GM21619 (cell line): ENCODE measurements around the gene LILRB5.
"Not testable (repeated sequence)": the region's sequence is repeated elsewhere in the genome, so short reads cannot be mapped to it uniquely, and the experiment has no call there.

Experiments used
- ATAC-seq: cut with Tn5 transposase; IDR thresholded peaks from one replicate; pipeline ENCODE4 v1.9.1; 2021; ENCODE audit not compliant: unreplicated experiment

LILRB5 gene

GRCh38 chr19:54257116-54257480, at the start of gene LILRB5:
TSS of gene LILRB5 (minus strand) at chr19:54257273. CDS start at chr19:54257193, 80 bp downstream.
- ATAC-seq: no peak

GRCh38 chr19:54305141-54305540, 48.1 kb upstream of the LILRB5 start:
- ATAC-seq: no peak

DNA sequence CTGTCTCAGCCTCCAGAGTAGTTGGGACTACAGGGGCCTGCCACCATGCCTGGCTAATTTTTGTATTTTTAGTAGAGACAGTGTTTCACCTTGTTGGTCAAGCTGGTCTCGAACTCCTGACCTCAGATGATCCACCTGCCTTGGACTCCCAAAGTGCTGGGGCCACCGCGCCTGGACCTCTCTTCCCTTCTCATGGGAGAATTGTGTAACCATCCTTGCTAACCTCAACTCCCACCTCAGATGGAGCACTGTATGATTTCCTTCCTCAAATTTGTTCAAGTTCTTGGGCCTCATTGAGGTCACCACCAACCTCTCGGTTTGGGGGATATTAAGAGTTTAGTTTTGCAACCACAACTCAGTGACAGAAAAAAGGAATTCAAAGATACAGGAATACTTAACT, 45.2 kb upstream of the LILRB5 start:
- ATAC-seq: no peak

- ATAC-seq: no peak
These were observed 42.4 kb upstream of the LILRB5 start for GRCh38 chr19:54299515-54299914.

DNA sequence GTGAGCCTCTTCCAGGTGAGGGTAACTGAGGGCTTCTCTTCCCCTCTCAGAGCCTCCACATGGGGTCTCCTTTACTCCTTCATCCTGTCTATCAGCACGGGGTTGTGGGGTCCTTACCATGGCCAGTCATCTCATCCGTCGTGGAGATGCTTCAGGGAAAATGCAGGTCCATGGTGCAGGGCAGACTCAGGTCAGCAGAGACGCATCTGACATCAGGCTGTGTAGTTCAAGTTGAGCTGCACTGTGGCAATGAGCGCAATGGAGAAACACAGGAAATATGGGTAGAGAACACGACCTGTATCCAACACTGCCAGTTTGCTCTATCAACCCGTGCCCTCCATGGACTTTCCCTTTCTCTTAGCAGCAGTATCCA, 42.0 kb upstream of the LILRB5 start:
- ATAC-seq: no peak

DNA sequence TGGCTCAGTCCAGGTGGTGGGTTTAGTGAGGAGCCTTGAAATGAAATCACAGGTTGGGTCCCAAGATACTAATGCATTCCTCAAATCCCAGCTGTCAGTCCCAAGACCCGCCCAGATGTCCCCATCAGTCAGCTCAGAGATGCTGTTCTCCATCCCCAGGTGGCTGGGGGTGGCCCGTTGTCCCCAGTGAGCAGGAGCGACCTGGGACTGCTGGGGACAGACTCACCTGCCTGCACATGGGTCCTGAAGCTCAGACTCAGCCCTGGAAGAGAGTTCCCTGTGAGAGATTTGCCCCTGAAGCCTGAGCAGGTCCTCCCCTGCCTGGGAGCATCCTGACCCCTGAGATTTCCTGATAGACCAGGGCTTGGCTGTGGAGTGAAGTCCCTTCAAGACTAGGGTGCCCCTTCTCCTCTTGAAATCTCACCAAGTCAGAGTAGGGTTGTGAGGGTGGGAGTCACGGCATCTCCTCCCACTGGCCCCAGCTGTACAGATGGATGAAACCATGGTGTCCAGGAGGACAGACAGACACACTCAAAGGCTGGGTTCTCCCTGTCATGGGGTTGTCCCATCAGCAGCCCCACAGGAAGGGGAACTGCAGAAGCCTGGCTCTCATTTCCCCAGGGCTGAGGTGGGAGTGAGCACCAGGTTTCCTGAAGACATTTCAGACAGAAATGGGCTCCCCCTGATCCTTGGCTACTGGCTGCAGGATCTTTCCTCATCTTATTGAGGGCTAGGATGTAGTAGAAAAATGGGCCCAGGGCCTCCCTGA, 41.5 kb upstream of the LILRB5 start:
- no peak for ATAC-seq

DNA sequence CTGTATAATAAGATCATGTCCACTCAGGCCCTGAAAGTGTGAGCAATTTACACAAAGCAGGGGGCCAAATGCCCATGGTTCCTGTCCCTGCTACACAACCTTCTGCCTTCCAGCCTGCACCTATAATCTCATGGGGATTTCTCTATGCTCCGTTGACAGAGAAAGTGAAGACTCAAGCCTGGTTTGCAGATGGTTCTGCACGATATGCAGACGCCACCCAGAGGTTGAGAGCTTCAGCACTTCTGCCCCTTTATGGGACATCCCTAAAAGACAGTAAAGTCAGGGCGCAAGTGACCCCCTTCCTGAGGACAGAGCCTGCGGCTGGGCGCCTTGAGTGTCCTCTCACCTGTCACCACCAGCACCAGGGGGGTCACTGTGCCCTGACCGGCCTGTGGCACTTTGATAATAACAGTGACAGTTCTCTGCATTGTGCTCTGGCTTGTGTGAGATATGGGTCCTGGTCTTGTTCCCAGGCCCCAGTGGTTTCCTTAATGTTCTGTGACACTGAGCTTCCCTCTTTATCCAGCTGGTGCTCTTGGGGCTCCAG, 40.8 kb upstream of the LILRB5 start:
- ATAC-seq: no peak

DNA sequence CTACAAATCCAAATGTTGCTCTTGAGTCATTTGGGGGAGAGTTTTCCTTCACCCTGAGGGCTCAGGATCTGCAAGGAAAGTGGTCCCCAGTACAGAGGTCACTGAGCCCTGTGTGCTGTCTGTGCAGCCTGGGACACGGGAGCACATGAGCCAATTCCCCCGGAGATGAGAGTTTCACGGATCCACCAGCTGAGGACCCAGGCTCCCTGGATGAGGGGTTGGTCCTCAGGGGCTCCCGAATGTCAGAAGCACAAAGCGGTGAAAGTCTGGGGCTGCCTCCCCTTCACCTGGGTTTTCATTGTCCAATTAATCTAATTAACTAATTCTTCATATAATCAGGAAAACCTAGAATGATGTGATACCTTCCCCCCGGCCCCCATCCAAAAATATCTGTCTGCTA, 37.5 kb upstream of the LILRB5 start:
- ATAC-seq: no peak

GRCh38 chr19:54289160-54289559, 32.1 kb upstream of the LILRB5 start:
- not testable (repeated sequence) for ATAC-seq

GRCh38 chr19:54287456-54287855, 30.4 kb upstream of the LILRB5 start:
- ATAC-seq: no peak

DNA sequence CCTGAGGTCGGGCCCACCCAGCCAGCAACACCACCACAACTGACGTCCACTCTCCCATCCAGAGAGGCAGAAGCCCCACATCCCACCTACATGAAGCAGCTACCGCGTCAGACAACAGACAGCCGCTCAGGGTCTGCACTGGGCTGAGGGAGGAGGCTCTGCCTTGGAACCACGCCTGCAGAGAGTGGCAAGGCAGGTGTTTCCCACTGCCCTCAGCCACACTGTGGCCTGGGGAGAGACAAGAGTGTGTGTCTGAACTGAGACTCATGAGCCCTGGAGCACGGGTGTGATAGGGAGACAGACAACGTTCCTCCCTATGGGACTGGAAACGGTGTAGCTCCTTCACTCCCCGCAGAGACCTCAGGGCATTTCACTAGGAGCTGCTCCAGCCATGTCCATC, 29.2 kb upstream of the LILRB5 start:
- ATAC-seq: not testable (repeated sequence)

DNA sequence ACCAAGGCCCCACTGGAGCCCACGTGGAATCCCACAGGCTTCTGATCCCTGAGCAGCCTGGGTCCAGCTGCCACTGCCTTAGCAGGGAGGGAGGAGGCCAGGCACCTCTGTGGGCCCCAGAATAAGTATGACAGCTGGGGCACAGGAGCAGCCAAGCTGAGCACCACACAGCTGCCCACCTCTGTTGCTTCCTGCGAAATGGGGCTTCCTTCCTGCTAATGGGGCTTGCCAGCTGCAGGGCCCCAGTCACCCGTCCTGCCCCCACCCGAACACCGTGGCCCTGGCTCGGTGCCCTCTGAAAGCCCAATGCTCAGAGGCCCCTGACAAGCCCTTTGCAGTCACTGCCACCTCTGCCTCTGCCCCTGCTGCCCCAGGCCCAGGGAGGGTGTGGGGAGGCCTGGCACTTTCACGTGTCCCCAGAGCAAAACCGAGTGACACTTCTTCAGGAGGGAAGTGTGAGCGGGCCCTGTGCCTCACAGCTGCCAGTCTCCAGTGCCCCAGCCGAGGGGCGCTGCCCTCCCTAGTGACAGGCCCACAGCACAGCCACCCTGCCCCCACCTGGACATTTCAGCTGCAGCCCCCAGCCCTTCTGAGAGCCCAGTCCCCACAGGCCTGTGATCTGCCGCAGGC, 28.5 kb upstream of the LILRB5 start:
- ATAC-seq: not testable (repeated sequence)

DNA sequence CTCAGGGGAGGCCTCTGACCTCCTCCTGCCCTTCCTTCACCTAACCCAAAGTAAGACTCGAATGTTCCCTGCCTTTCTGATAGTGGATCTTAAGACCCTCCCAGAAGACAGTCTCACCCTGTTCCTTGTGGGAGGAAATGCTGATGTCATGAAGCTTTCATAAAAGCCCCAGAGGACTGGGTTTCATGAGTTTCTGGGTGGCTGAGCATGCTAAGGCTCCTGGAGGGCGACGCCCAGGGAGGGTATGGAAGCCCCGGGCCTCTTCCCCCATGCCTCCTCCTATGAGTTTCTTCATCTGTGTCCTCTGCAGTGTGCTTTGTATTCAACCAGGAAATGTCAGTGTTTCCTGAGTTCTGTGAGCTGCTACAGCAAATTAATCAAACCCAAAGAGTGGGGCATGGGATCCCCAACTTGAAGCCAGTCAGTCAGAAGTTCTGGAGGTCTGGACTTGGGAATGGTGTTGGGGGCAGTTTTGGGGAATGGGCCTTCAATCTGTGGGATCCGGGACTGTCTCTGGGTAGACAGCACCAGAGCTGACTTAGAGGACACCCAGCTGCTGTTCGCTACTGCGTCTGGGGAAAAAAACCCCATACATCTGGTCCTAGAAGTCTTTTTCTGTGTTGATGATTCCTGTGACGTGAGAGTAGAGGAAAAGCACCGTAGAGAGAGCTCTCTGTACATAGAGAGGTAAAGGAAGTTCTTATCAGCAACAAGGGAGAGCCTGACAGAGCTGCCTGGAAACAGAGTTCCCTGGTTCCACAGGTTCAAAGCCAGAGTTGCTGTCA, 25.8 kb upstream of the LILRB5 start:
- no peak for ATAC-seq

GRCh38 chr19:54281729-54282075, 24.6 kb upstream of the LILRB5 start:
- ATAC-seq: not testable (repeated sequence)

- ATAC-seq: no peak
These were observed 24.1 kb upstream of the LILRB5 start, which contains the start of gene LILRB2 for GRCh38 chr19:54281007-54281728. TSS of gene LILRB2 (minus strand) at chr19:54281110. CDS start at chr19:54280496, 614 bp downstream.

DNA sequence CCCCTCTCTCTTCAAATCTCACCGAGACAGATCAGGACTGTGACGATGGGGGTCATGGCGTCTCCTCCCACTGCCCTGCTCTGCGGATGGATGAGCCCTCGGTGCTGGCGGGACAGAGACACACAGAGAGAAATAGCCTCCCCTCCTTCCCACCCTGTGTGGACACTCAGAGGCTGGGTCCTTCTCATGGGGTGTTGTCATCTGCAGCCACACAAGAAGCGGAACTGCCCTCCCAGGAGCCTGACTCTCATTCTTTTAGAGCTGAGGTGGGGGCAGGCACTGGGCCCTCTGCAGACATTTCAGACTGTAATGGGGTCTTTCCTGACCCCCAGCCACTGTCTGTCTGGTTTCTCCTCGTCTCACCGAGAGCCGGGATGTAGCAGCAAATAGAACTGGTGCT, 23.4 kb upstream of the LILRB5 start:
- not testable (repeated sequence) for ATAC-seq

- ATAC-seq: not testable (repeated sequence)
These were observed 23.0 kb upstream of the LILRB5 start for GRCh38 chr19:54280025-54280424.

DNA sequence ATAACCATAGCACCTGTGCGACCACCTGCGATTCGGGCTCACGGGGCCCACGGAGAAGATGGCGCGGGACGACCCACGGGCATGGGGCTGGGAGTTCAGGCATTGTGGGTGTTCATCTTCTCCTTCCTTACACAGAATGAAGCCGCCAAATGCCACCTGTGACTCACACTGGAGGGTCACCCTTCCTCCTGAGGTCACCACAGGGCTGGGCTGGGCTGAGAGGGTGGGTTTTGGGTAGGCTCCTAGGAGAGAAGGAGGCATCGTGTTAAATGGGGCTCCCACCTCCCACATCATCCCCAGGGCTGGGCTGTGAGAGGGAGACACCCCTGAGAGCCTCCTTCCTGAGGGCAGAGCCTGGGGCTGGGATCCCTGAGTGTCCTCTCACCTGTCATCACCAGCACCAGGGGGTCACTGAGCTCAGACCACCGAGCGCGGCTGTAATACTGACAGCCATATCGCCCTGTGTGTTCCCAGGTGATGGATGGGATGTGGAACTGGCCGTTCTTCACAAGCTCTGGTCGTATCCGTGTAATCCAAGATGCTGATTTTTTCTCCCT, 22.4 kb upstream of the LILRB5 start:
- ATAC-seq: no peak

DNA sequence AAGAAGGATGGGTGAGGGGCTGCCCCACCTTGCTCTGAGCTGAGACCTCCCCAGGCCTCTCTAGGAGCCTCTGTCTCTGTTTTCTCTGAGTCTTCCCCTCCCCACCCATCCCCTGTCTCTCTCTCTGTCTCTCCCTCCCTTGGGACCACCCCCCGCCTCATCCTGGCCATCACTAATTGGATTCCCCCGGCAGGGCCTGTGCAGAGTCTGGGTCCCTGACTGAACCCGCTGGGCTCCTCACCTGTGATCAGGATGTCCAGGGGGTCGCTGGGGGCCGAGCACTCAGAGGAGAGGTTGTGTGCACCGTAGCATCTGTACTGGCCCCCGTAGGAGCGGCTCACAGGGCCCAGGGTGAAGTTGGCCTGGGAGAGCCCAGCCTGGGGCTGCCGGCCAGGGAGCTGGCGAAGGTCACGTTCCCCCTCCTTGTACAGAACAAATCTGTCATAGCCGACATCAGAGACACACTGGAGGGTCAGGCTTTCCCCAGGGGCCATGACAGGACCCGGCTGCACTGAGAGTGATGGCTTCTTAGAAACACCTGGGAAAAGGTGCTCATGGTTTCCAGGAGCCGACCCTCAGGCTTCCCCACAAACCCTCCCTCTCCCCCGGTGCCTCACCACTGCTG, 21.6 kb upstream of the LILRB5 start:
- ATAC-seq: not testable (repeated sequence)

DNA sequence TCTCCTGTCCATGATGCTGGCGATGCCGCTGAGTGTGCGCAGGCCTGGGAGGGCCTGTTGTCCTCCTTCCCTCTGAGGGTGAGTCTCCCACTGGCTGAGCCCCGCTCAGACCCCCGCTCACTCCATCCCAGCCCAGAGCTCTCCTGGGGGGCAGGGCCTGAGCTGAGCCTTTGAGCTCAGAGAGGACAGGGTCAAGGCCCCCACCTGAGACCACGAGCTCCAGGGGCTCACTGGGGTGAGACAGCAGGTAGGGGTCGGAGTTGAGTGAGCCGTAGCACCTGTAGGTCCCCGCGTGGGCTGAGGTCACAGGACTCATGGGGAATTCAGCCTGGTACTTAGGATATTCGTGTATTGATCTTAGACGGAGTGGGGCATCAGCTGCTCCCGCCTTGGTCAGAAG, 21.0 kb upstream of the LILRB5 start:
- ATAC-seq: not testable (repeated sequence)
